H4 (cell line): ENCODE results near the gene MAGEA11. TPM values are rescaled to one million over a fixed set of nuclear protein-coding genes. Genes with fewer than 3 reads are reported as not detected.
"Not testable (repeated sequence)": the region's sequence is repeated elsewhere in the genome, so short reads cannot be mapped to it uniquely, and the experiment has no call there.

Experiments used
- DNase-seq: peaks from one replicate; pipeline ENCODE4 v3.0.0-alpha.2; 2015; ENCODE audit warnings: low spot score
- total RNA-seq: library from RNA; depleted of rRNA; stranded (reverse); fragments of >200 nt; shearing (Covaris generic); gene quantifications from 2 replicates; pipeline ENCODE4 v1.2.3, GENCODE V29; 2014

The MAGEA11 gene
- total RNA-seq, 1 experiment from 2014 or later, result 2.6 TPM

- no peak for DNase-seq
Observed at GRCh38 chrX:149717803-149718202, 5.9 kb downstream of the MAGEA11 start.

- no peak for DNase-seq
Observed at GRCh38 chrX:149718757-149719156, 6.9 kb downstream of the MAGEA11 start.

- no peak for DNase-seq
Observed at GRCh38 chrX:149720021-149720689, 8.3 kb downstream of the MAGEA11 start.

- DNase-seq, result not testable (repeated sequence)
Observed at GRCh38 chrX:149721241-149721640, 9.4 kb downstream of the MAGEA11 start.

- DNase-seq, result no peak
Observed at GRCh38 chrX:149721778-149722177, 9.9 kb downstream of the MAGEA11 start.

GRCh38 chrX:149723583-149724118 lies 11.8 kb downstream of the MAGEA11 start:
- DNase-seq, result not testable (repeated sequence)

- DNase-seq, result not testable (repeated sequence)
Observed at GRCh38 chrX:149727308-149727707, 15.4 kb downstream of the MAGEA11 start.

- DNase-seq, result not testable (repeated sequence)
Observed at GRCh38 chrX:149742269-149742668, 30.4 kb downstream of the MAGEA11 start.

GRCh38 chrX:149746390-149747007 lies 34.6 kb downstream of the MAGEA11 start:
- not testable (repeated sequence) for DNase-seq

GRCh38 chrX:149757206-149758067 lies 45.6 kb downstream of the MAGEA11 start:
- no peak for DNase-seq

GRCh38 chrX:149758068-149758714 lies 46.3 kb downstream of the MAGEA11 start:
- DNase-seq, result no peak

- not testable (repeated sequence) for DNase-seq
Observed at GRCh38 chrX:149758715-149759078, 46.8 kb downstream of the MAGEA11 start.

GRCh38 chrX:149759824-149760223 lies 48.0 kb downstream of the MAGEA11 start:
- no peak for DNase-seq

GRCh38 chrX:149760965-149761364 lies 49.1 kb downstream of the MAGEA11 start:
- no peak for DNase-seq

- DNase-seq, result not testable (repeated sequence)
Observed at GRCh38 chrX:149761858-149762674, 50.2 kb downstream of the MAGEA11 start.

GRCh38 chrX:149762696-149763614 lies 51.1 kb downstream of the MAGEA11 start:
- DNase-seq, result no peak
